Osteocyte (in vitro differentiated cells): Measurements from ENCODE around the gene HCAR1. TPM values are rescaled to one million over a fixed set of nuclear protein-coding genes. Genes with fewer than 3 reads are reported as not detected.

Experiments used
- DNase-seq: peaks from one replicate; pipeline ENCODE4 v3.0.0; 2021; ENCODE audit warnings: mixed read lengths; ENCODE audit not compliant: unreplicated experiment; ENCODE audit errors: extremely low spot score
- H3K27ac Mint-ChIP-seq: one replicate; pipeline ENCODE4 v1.8.0; 2021; ENCODE audit warnings: mild to moderate bottlenecking, mixed read lengths; ENCODE audit not compliant: unreplicated experiment
- H3K27me3 Mint-ChIP-seq: one replicate; pipeline ENCODE4 v1.8.0; 2021; ENCODE audit warnings: mixed read lengths; ENCODE audit not compliant: unreplicated experiment
- H3K36me3 Mint-ChIP-seq: one replicate; pipeline ENCODE4 v1.8.0; 2021; ENCODE audit warnings: mixed read lengths; ENCODE audit not compliant: unreplicated experiment
- H3K4me1 Mint-ChIP-seq: one replicate; pipeline ENCODE4 v1.8.0; 2021; ENCODE audit warnings: mixed read lengths; ENCODE audit not compliant: unreplicated experiment
- H3K4me3 Mint-ChIP-seq: one replicate; pipeline ENCODE4 v1.8.0; 2021; ENCODE audit warnings: mild to moderate bottlenecking, moderate library complexity, mixed read lengths; ENCODE audit not compliant: unreplicated experiment
- H3K9me3 Mint-ChIP-seq: one replicate; pipeline ENCODE4 v1.8.0; 2021; ENCODE audit warnings: mixed read lengths; ENCODE audit not compliant: unreplicated experiment
- total RNA-seq: library from RNA; stranded (reverse); gene quantifications from 2 replicates; pipeline ENCODE4 v1.2.1, GENCODE V29; 2021
- TF ChIP-seq, protein P1 (sequence below): fragments of 200-600 bp; sonication (generic); IDR thresholded peaks from 2 replicates; pipeline ENCODE4 v1.5.0; 2021; ENCODE audit warnings: antibody characterized with exemption, mild to moderate bottlenecking, moderate library complexity

HCAR1 gene
- total RNA-seq, 1 donor from 2014 or later, result 0.21 TPM

DNA sequence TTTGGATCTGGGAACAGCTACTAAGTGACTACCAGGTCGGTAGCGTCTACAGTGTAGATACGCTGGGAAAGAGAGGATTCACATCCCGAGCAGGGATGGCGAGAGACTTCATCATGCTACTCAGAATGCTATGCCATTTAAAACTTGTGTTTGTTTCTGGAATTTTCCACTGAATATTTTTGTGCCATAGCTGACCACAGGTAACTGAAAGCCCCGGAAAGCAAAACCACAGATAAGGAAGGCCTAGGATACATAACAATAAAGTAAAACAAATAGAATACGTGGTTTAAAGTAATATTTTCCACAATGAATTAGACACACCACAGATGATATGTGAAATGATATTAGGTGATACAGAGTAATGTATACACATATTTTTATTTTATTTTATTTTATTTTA is 7.9 kb upstream of the HCAR1 start:
- Mint-ChIP-seq H3K36me3 (no peaks in the 10 kb centered on the region), H3K4me1 (no peaks in the 10 kb centered on the region), H3K27ac (no peak overlapping the region), H3K4me3 (no peak overlapping the region), H3K27me3 (no peaks in the 10 kb centered on the region), H3K9me3 (no peaks in the 10 kb centered on the region)
- TF ChIP-seq, protein P1, sequence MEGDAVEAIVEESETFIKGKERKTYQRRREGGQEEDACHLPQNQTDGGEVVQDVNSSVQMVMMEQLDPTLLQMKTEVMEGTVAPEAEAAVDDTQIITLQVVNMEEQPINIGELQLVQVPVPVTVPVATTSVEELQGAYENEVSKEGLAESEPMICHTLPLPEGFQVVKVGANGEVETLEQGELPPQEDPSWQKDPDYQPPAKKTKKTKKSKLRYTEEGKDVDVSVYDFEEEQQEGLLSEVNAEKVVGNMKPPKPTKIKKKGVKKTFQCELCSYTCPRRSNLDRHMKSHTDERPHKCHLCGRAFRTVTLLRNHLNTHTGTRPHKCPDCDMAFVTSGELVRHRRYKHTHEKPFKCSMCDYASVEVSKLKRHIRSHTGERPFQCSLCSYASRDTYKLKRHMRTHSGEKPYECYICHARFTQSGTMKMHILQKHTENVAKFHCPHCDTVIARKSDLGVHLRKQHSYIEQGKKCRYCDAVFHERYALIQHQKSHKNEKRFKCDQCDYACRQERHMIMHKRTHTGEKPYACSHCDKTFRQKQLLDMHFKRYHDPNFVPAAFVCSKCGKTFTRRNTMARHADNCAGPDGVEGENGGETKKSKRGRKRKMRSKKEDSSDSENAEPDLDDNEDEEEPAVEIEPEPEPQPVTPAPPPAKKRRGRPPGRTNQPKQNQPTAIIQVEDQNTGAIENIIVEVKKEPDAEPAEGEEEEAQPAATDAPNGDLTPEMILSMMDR, result no peak
- DNase-seq, result no peak

DNA sequence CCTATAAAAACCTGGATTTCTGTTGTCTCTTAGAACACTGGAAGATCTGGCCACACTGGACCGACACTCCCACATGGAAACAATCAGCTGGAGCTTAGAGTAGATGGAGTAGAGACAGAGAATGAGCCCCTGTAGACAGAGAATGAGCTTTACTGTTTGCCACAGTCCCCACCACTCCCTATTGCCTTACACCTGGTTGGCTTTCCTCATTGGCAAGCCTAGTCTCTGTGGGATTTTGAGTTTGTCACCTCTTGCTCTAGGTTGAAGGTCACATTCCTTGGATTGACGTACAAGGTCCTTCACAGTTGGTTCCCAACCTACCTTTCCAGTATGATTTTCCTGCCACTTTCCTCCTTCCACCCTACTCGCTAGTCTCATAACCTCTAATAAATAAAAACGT is 2.0 kb upstream of the HCAR1 start:
- no peak for DNase-seq
- H3K27ac Mint-ChIP-seq, result no peak overlapping the region
- no peaks in the 10 kb centered on the region for H3K36me3 Mint-ChIP-seq
- TF ChIP-seq, protein P1, result no peak
- no peaks in the 10 kb centered on the region for H3K9me3 Mint-ChIP-seq
- peaks cover 25% of the 10 kb centered on the region for H3K4me1 Mint-ChIP-seq
- H3K4me3 Mint-ChIP-seq, result no peak overlapping the region
- peaks cover 3% of the 10 kb centered on the region for H3K27me3 Mint-ChIP-seq

DNA sequence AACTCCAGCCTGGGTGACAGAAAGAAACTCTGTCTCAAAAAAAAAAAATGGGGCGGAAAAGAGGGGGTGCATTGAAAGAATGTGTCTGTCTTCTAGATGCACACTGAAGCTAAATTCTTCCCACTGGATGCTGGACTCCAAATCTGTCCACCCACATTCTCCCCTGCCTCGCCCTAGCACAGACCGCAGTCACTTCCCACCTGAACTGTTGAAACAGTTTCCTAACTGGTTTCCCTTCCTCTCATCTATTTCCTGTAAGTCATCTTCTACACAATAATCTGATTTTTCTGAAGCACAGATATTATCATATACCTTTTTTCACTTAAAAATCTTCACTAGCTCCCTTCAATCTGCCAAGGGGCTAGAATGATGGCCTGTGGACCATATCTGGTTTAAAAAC is 1.5 kb upstream of the HCAR1 start:
- DNase-seq, result no peak
- H3K27me3 Mint-ChIP-seq, result peaks cover 3% of the 10 kb centered on the region
- H3K9me3 Mint-ChIP-seq, result no peaks in the 10 kb centered on the region
- no peaks in the 10 kb centered on the region for H3K36me3 Mint-ChIP-seq
- H3K4me1 Mint-ChIP-seq, result peaks cover 25% of the 10 kb centered on the region
- no peak overlapping the region for H3K4me3 Mint-ChIP-seq
- H3K27ac Mint-ChIP-seq, result no peak overlapping the region
- TF ChIP-seq, protein P1, result no peak

DNA sequence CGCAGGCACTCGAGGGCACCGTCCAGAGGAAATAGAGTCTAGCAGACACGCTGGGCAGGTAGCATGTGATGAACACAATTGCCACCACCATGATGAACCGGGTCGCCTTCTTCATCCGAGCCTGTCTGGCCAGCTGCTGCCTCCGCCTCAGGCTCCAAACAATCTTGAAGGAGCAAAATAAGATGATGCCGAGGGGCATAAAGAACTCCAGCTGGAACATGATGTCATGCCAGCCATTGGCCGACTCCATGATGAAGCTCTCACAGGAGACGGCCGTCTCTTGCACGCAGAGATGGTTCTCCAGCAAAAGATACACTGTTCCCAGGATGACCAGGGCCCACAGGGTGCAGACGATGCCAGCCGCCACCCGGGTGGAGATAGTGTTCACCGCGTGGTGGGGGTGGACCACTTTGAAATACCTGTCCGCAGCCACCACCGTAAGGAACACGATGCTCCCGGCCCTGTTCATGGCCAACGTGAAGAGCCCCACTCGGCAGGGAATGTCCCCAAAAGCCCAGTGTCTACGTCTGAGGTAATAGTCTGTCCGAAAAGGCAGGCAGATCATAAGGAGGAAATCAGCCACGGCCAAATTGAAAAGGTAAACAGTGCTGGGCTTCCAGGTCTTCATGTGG is 945 bp downstream of the HCAR1 start:
- Mint-ChIP-seq H3K27me3 (peaks cover 3% of the 10 kb centered on the region), H3K4me3 (peak overlapping the region; percentile 72), H3K36me3 (no peaks in the 10 kb centered on the region), H3K9me3 (no peaks in the 10 kb centered on the region), H3K27ac (peak overlapping the region; percentile 84), H3K4me1 (peaks cover 27% of the 10 kb centered on the region)
- no peak for DNase-seq
- TF ChIP-seq, protein P1, result no peak

DNA sequence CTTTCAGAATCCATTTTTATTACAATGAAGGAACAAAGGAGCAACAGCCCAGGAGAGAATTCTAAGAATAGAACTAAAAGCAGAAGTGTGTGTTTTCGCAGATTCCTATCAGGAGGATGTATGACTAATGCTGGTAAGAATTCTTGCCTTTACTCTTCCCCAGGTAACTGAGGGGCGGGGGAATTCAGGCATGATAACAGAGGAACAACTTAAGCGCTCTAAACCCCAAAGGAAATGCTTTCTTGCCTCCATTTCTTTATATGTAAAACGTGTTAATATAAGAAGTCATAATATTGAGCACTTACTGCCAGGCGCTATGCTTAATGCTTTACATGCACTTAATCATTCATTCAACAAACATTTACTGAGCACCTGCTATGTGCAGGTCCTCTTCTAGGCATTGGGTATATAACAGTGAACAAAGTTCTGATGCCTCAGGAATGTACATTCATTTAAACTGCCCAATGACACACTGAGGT is 4.5 kb downstream of the HCAR1 start:
- peaks cover 28% of the 10 kb centered on the region for H3K4me1 Mint-ChIP-seq

More for the DNA sequence above, 4.5 kb downstream of the HCAR1 start:
- no peak for DNase-seq
- Mint-ChIP-seq H3K9me3 (no peaks in the 10 kb centered on the region), H3K36me3 (no peaks in the 10 kb centered on the region), H3K27ac (no peak overlapping the region), H3K4me3 (no peak overlapping the region), H3K27me3 (no peaks in the 10 kb centered on the region)
- TF ChIP-seq, protein P1, result no peak
